ENCODE measurements around the gene ZFP14.

Gene ZFP14

GRCh38 chr19:36401475-36401874 lies 22.5 kb upstream of the ZFP14 start:
- Histone ChIP-seq H3K4me1 (ENCODE audit: control insufficient read depth, insufficient read depth, low read length) (no peaks in the 10 kb centered on the region), H3K9me3 (ENCODE audit: control insufficient read depth, insufficient read depth, low read depth, low read length) (peaks cover 15% of the 10 kb centered on the region; the same call in 1 of the 2 replicates), H3K36me3 (ENCODE audit: control insufficient read depth, insufficient read depth, low read length) (peaks cover 54% of the 10 kb centered on the region), H3K27ac (ENCODE audit: low read depth, low read length) (no peak overlapping the region), H3K9ac (ENCODE audit: low read length) (no peak overlapping the region), H3K4me3 (ENCODE audit: low read depth, low read length) (no peak overlapping the region), H3K27me3 (ENCODE audit: control insufficient read depth, insufficient read depth, low read length) (no peaks in the 10 kb centered on the region)

GRCh38 chr19:36398571-36398970 lies 19.6 kb upstream of the ZFP14 start:
- Histone ChIP-seq H3K36me3 (ENCODE audit: control insufficient read depth, insufficient read depth, low read length) (peaks cover 47% of the 10 kb centered on the region), H3K27ac (ENCODE audit: low read depth, low read length) (no peak overlapping the region), H3K4me1 (ENCODE audit: control insufficient read depth, insufficient read depth, low read length) (no peaks in the 10 kb centered on the region), H3K27me3 (ENCODE audit: control insufficient read depth, insufficient read depth, low read length) (no peaks in the 10 kb centered on the region), H3K9ac (ENCODE audit: low read length) (no peak overlapping the region), H3K4me3 (ENCODE audit: low read depth, low read length) (no peak overlapping the region), H3K9me3 (ENCODE audit: control insufficient read depth, insufficient read depth, low read depth, low read length) (peaks cover 34% of the 10 kb centered on the region)

- Histone ChIP-seq H3K4me1 (ENCODE audit: control insufficient read depth, insufficient read depth, low read length) (no peaks in the 10 kb centered on the region), H3K9me3 (ENCODE audit: control insufficient read depth, insufficient read depth, low read depth, low read length) (peaks cover 57% of the 10 kb centered on the region), H3K36me3 (ENCODE audit: control insufficient read depth, insufficient read depth, low read length) (peaks cover 41% of the 10 kb centered on the region), H3K27me3 (ENCODE audit: control insufficient read depth, insufficient read depth, low read length) (no peaks in the 10 kb centered on the region), H3K9ac (ENCODE audit: low read length) (no peak overlapping the region), H3K27ac (ENCODE audit: low read depth, low read length) (no peak overlapping the region), H3K4me3 (ENCODE audit: low read depth, low read length) (no peak overlapping the region)
These were observed 14.1 kb upstream of the ZFP14 start for GRCh38 chr19:36392916-36393673.

DNA sequence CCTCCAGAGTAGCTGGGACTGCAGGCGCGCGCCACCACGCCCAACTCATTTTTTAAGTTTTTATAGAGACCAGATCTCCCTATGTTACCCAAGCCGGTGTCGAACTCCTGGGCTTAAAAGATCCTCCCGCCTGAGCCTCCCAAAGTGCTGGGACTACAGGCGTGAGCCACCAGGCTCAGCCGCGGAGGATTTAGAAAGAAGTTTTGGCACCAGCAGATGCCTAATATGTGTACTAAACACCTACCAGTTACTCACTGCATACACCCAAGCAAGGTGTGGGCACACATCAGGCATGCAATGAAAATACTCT lies 464 bp upstream of the ZFP14 start:
- no peak overlapping the region for H3K9ac ChIP-seq (ENCODE audit: low read length)
- no peaks in the 10 kb centered on the region for H3K9me3 ChIP-seq (ENCODE audit: control insufficient read depth, insufficient read depth, low read depth, low read length)
- no peaks in the 10 kb centered on the region for H3K4me1 ChIP-seq (ENCODE audit: control insufficient read depth, insufficient read depth, low read length)
- H3K36me3 ChIP-seq (ENCODE audit: control insufficient read depth, insufficient read depth, low read length) = no peaks in the 10 kb centered on the region
- H3K27me3 ChIP-seq (ENCODE audit: control insufficient read depth, insufficient read depth, low read length) = no peaks in the 10 kb centered on the region
- H3K4me3 ChIP-seq (ENCODE audit: low read depth, low read length) = peak overlapping the region; percentile 84
- H3K27ac ChIP-seq (ENCODE audit: low read depth, low read length) = no peak overlapping the region

GRCh38 chr19:36377541-36378178 lies 1.3 kb downstream of the ZFP14 start:
- Histone ChIP-seq H3K9ac (ENCODE audit: low read length) (peak overlapping the region; percentile 43), H3K4me3 (ENCODE audit: low read depth, low read length) (peak overlapping the region; percentile 84), H3K27me3 (ENCODE audit: control insufficient read depth, insufficient read depth, low read length) (no peaks in the 10 kb centered on the region)

DNA sequence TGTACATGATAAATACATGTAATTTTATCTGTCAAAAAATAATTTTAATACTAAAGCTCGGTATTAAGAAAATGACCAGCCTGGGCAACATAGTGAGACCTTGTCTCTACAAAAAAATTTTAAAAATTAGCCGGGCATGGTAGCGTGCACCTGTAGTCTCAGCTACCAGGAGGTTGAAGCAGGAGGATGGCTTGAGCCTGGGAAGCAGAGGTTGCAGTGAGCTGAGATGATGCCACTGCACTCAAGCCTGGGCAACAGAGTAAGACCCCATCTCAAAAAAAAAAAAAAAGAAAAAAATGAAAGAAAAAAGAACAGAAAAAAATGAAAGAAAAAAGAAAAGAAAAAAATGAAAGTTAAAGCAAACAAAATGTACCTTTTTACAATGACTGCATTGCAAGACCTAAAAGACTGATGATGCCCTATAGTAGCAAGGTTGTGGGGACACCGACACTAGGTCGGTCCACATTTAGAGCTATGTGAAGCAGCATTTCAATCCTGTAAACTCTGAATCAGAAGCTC lies 5.3 kb downstream of the ZFP14 start:
- peaks cover 2% of the 10 kb centered on the region; the same call in 1 of the 2 replicates for H3K9me3 ChIP-seq (ENCODE audit: control insufficient read depth, insufficient read depth, low read depth, low read length)
- no peaks in the 10 kb centered on the region for H3K27me3 ChIP-seq (ENCODE audit: control insufficient read depth, insufficient read depth, low read length)
- H3K36me3 ChIP-seq (ENCODE audit: control insufficient read depth, insufficient read depth, low read length) = no peaks in the 10 kb centered on the region
- no peaks in the 10 kb centered on the region for H3K4me1 ChIP-seq (ENCODE audit: control insufficient read depth, insufficient read depth, low read length)
- H3K9ac ChIP-seq (ENCODE audit: low read length) = no peak overlapping the region
- no peak overlapping the region for H3K4me3 ChIP-seq (ENCODE audit: low read depth, low read length)
- no peak overlapping the region for H3K27ac ChIP-seq (ENCODE audit: low read depth, low read length)

More at GRCh38 chr19:36377541-36378178, 1.3 kb downstream of the ZFP14 start:
- Histone ChIP-seq H3K27ac (ENCODE audit: low read depth, low read length) (no peak overlapping the region), H3K4me1 (ENCODE audit: control insufficient read depth, insufficient read depth, low read length) (no peaks in the 10 kb centered on the region), H3K9me3 (ENCODE audit: control insufficient read depth, insufficient read depth, low read depth, low read length) (peaks cover 2% of the 10 kb centered on the region; the same call in 1 of the 2 replicates), H3K36me3 (ENCODE audit: control insufficient read depth, insufficient read depth, low read length) (no peaks in the 10 kb centered on the region)

DNA sequence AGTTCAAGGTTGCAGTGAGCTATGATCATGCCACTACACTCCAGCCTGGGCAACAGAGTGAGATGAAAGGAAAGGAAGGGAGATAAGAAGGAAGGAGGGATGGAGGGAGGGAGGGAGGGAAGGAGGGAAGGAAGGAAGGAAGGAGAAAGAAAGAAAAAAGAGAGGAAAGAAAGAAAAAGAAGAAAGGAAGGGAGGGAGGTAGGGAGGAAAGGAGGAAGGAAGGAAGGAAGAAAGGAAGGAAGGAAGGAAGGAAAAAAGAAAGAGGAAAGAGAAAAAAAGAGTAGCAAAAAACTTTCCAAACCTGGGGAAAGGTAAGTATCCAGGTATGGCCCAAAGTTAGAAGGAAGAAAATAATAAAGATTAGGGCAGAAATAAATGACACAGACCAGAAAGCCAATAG lies 7.1 kb downstream of the ZFP14 start:
- Histone ChIP-seq H3K36me3 (ENCODE audit: control insufficient read depth, insufficient read depth, low read length) (peaks cover 3% of the 10 kb centered on the region; the same call in 1 of the 2 replicates), H3K27me3 (ENCODE audit: control insufficient read depth, insufficient read depth, low read length) (no peaks in the 10 kb centered on the region), H3K4me3 (ENCODE audit: low read depth, low read length) (no peak overlapping the region), H3K9me3 (ENCODE audit: control insufficient read depth, insufficient read depth, low read depth, low read length) (peaks cover 2% of the 10 kb centered on the region; the same call in 1 of the 2 replicates), H3K27ac (ENCODE audit: low read depth, low read length) (no peak overlapping the region), H3K9ac (ENCODE audit: low read length) (no peak overlapping the region), H3K4me1 (ENCODE audit: control insufficient read depth, insufficient read depth, low read length) (no peaks in the 10 kb centered on the region)

DNA sequence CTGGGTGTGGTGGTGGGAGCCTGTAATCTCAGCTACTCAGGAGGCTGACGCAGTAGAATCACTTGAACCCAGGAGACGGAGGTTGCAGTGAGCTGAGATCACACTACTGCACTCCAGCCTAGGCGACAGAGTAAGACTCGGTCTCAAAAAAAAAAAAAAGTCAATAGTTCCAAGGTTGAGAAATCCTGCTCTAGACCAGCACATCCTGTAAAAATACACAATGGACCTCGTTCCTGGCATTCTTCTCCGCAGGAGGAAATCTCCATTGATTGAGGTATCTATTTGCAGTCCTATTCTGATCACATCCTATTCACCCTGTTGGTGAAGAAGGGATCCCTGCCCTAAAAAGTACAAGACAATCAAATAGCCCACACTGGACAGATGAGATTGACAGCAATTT lies 15.2 kb downstream of the ZFP14 start:
- peaks cover 33% of the 10 kb centered on the region for H3K36me3 ChIP-seq (ENCODE audit: control insufficient read depth, insufficient read depth, low read length)
- no peaks in the 10 kb centered on the region for H3K4me1 ChIP-seq (ENCODE audit: control insufficient read depth, insufficient read depth, low read length)
- H3K9me3 ChIP-seq (ENCODE audit: control insufficient read depth, insufficient read depth, low read depth, low read length) = no peaks in the 10 kb centered on the region
- no peaks in the 10 kb centered on the region for H3K27me3 ChIP-seq (ENCODE audit: control insufficient read depth, insufficient read depth, low read length)
- H3K9ac ChIP-seq (ENCODE audit: low read length) = no peak overlapping the region
- H3K4me3 ChIP-seq (ENCODE audit: low read depth, low read length) = no peak overlapping the region
- H3K27ac ChIP-seq (ENCODE audit: low read depth, low read length) = no peak overlapping the region

DNA sequence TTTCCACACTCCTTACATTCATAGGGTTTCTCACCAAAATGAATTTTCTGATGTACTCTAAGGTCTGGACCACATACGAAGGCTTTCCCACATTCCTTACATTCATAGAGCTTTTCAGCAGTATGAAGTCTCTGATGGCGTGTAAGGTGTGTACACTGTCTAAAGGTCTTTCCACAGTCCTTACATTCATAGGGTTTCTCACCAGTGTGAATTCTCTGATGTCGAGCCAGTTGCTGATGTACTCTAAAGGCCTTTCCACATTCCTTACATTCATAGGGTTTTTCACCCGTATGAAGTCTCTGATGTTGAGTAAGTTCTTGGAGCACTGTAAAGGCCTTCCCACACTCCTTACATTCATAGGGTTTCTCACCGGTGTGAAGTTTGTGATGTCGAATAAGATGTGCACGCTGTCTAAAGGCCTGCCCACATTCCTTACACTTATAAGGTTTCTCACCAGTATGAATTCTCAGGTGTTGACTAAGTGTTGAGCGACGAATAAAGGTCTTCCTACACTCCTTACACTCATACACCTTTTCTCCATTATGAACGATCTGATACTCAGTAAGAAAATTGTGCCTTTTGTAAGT lies 38.1 kb downstream of the ZFP14 start:
- peaks cover 52% of the 10 kb centered on the region for H3K9me3 ChIP-seq (ENCODE audit: control insufficient read depth, insufficient read depth, low read depth, low read length)
- H3K27me3 ChIP-seq (ENCODE audit: control insufficient read depth, insufficient read depth, low read length) = no peaks in the 10 kb centered on the region
- H3K36me3 ChIP-seq (ENCODE audit: control insufficient read depth, insufficient read depth, low read length) = peaks cover 28% of the 10 kb centered on the region
- no peak overlapping the region for H3K4me3 ChIP-seq (ENCODE audit: low read depth, low read length)
- H3K4me1 ChIP-seq (ENCODE audit: control insufficient read depth, insufficient read depth, low read length) = no peaks in the 10 kb centered on the region
- H3K27ac ChIP-seq (ENCODE audit: low read depth, low read length) = no peak overlapping the region
- no peak overlapping the region for H3K9ac ChIP-seq (ENCODE audit: low read length)

DNA sequence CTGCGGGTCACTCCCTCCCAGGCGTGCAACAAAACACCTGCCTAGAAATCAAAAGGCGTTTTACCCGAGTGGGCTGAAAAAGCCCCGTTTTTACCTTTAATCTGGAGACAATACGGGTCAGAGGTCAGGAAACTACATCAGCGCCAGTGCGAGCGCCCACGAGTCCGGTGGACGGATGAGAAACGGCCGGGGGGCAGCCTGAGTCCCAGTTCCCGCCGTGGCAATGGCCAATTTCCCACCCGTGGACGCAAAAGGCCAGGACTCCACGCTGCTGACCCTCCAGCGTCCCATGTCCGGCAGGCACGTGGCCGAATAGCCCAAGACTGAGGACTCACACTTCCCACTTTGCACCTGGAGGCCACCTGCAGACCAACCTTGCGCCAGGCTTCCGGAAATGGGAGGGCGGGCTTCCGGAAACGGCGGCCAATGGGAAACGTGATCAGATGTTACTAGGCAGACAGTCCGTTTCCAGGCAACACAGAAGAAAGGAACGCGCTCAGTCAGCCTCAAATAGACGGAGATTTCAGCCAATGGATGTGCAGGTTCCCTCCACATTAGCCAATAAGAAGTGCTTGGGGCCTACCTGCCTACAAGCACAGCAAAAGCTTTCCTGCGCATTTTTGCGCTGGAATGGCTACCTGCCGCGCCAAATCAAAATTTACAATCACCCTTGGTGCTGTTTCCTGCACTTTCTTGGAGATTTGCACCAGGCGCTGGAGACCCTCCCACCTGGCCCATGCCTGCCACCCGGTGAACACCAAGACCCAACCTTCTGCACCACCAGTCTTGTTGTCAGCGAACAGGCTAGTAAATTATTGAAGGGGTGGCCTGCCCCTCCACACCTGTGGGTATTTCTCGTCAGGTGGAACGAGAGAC lies 47.4 kb downstream of the ZFP14 start:
- peak overlapping the region; percentile 77 for H3K9ac ChIP-seq (ENCODE audit: low read length)
- peak overlapping the region; percentile 68 for H3K27ac ChIP-seq (ENCODE audit: low read depth, low read length)

More for the DNA sequence above, 47.4 kb downstream of the ZFP14 start:
- H3K36me3 ChIP-seq (ENCODE audit: control insufficient read depth, insufficient read depth, low read length) = peaks cover 36% of the 10 kb centered on the region
- no peaks in the 10 kb centered on the region for H3K4me1 ChIP-seq (ENCODE audit: control insufficient read depth, insufficient read depth, low read length)
- H3K4me3 ChIP-seq (ENCODE audit: low read depth, low read length) = peak overlapping the region; percentile 76
- H3K9me3 ChIP-seq (ENCODE audit: control insufficient read depth, insufficient read depth, low read depth, low read length) = 0 out of 2 replicates have a peak, but pooled peaks cover 2% of the 10 kb centered on the region
- no peaks in the 10 kb centered on the region for H3K27me3 ChIP-seq (ENCODE audit: control insufficient read depth, insufficient read depth, low read length)

All from HUES6 (cell line).